ENCODE results near the gene NARS2.
"Not testable (repeated sequence)": the region's sequence is repeated elsewhere in the genome, so short reads cannot be mapped to it uniquely, and the experiment has no call there.

Gene NARS2

DNA sequence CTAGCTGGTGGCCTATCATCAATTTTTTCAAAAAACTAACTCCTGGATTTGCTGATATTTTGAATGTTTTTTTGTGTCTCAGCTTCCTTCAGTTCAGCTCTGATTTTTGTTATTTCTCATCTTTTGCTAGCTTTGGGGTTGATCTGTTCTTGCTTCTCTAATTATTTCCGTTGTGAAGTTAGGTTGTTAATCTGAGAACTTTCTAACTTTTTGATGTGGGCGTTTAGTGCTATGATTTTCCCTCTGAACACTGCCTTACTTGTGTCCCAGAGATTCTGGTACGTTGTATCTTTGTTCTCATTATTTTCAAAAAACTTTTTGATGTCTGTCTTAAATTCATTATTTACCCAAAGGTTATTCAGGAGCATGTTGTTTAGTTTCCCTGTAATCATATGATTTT is 19.1 kb downstream of the NARS2 start:
- TF ChIP-seq, protein P1, sequence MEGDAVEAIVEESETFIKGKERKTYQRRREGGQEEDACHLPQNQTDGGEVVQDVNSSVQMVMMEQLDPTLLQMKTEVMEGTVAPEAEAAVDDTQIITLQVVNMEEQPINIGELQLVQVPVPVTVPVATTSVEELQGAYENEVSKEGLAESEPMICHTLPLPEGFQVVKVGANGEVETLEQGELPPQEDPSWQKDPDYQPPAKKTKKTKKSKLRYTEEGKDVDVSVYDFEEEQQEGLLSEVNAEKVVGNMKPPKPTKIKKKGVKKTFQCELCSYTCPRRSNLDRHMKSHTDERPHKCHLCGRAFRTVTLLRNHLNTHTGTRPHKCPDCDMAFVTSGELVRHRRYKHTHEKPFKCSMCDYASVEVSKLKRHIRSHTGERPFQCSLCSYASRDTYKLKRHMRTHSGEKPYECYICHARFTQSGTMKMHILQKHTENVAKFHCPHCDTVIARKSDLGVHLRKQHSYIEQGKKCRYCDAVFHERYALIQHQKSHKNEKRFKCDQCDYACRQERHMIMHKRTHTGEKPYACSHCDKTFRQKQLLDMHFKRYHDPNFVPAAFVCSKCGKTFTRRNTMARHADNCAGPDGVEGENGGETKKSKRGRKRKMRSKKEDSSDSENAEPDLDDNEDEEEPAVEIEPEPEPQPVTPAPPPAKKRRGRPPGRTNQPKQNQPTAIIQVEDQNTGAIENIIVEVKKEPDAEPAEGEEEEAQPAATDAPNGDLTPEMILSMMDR (IDR thresholded peaks at IDR 0.05; ENCODE audit: insufficient read depth, low read depth, low read length, missing control alignments) = no peak
- no peak overlapping the region for H3K4me3 ChIP-seq (ENCODE audit: low read depth, low read length)
- DNase-seq (ENCODE audit: low read depth) = no peak

DNA sequence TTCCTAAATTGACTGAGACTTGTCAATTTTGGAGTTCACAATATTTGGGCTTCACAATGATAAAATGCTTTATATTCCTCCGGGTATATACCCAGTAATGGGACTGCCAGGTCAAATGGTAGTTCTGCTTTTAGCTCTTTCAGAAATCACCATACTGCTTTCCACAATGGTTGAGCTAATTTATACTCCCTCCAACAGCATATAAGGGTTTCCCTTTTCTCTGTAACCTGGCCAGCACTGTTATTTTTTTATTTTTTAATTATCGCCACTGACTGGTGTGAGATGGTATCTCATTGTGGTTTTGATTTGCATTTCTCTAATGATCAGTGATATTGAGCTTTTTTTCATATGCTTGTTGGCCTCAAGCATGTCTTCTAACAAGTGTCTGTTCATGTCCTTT is 21.8 kb downstream of the NARS2 start:
- TF ChIP-seq, protein P1 (IDR thresholded peaks at IDR 0.05; ENCODE audit: insufficient read depth, low read depth, low read length, missing control alignments) = no peak
- H3K4me3 ChIP-seq (ENCODE audit: low read depth, low read length) = no peak overlapping the region
- DNase-seq (ENCODE audit: low read depth) = no peak

GRCh38 chr11:78552139-78552538 is 22.5 kb downstream of the NARS2 start:
- H3K4me3 ChIP-seq (ENCODE audit: low read depth, low read length) = not testable (repeated sequence)

GRCh38 chr11:78551066-78551465 is 23.6 kb downstream of the NARS2 start:
- no peak overlapping the region for H3K4me3 ChIP-seq (ENCODE audit: low read depth, low read length)
- TF ChIP-seq, protein P1 (IDR thresholded peaks at IDR 0.05; ENCODE audit: insufficient read depth, low read depth, low read length, missing control alignments) = no peak
- no peak for DNase-seq (ENCODE audit: low read depth)

More at GRCh38 chr11:78552139-78552538, 22.5 kb downstream of the NARS2 start:
- not testable (repeated sequence) for DNase-seq (ENCODE audit: low read depth)

DNA sequence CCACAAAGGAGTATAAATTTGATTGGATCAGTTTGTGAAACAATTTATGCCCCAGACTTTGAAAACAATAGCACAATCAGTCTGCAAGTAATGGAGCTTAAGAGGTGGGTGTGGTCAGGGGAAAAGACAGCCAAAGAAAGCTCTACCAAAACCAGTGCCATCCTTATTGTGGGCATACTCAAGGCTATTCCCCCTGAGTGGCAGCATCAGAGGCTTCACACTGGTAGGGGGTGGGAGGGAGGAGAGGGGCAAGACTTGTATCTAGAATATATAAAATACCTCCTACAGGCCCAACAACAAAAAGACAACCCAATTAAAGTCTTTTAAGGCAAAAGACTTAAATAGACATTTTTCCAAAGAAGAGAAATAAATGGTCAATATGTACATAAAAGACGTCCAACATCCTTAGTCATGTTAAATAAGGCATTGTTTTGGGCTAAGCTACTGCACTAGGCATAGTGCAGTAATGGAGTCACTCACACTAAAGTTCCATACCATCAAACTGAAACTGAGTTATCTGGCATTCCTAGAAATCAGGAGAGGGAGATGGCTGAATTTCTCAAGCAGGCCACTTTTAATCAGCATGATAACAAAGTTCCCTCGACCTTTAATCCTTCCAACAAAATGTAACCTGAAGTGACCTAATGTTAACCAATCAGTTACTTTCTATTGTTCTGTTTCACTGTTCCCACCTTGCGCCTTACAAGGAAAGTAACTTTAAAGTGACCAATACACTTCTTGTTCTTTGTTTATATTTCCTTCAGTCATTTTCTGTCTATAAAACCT is 24.8 kb downstream of the NARS2 start:
- DNase-seq (ENCODE audit: low read depth) = no peak
- TF ChIP-seq, protein P1 (IDR thresholded peaks at IDR 0.05; ENCODE audit: insufficient read depth, low read depth, low read length, missing control alignments) = no peak
- no peak overlapping the region for H3K4me3 ChIP-seq (ENCODE audit: low read depth, low read length)

GRCh38 chr11:78548911-78549590 is 25.6 kb downstream of the NARS2 start:
- TF ChIP-seq, protein P1 (IDR thresholded peaks at IDR 0.05; ENCODE audit: insufficient read depth, low read depth, low read length, missing control alignments) = no peak
- no peak for DNase-seq (ENCODE audit: low read depth)
- H3K4me3 ChIP-seq (ENCODE audit: low read depth, low read length) = no peak overlapping the region

DNA sequence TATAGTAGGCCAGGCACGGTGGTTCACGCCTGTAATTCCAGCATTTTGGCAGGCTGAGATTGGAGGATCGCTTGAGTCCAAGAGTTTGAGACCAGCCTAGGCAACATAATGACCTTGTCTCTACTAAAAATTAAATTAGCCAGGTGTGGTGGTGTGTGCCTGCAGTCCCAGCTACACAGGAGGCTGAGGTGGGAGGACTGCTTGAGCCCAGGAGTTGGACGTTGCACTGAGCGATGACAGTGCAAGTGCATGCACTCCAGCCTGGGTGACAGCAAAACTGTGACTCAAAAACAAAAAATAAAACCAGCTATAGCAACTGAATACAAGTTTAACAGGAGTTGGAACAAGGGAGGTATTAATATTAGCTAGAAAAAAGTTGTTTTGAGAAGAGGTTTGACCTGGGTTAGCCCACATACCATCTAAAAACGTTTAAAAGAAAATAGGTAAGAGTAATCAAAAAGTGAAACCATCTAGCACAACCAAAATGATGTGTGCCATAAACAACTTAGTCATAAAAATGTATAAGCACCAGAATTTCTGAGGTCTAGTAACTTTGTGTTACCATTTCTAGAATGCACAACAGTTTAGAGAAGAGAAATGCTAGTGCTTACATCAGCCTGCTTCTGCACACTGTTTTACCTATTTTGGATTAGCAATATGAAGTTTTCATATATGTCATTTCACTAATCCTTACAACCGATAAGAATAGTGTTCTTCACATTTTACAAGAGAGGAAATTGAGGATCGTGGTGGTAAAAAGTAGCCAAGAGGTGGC is 26.5 kb downstream of the NARS2 start:
- TF ChIP-seq, protein P1 (IDR thresholded peaks at IDR 0.05; ENCODE audit: insufficient read depth, low read depth, low read length, missing control alignments) = no peak
- DNase-seq (ENCODE audit: low read depth) = no peak
- no peak overlapping the region for H3K4me3 ChIP-seq (ENCODE audit: low read depth, low read length)

Measured in GM12865 (cell line).